OCI-LY7 (cell line): ENCODE measurements around the gene P3H1. TPM values are rescaled to one million over a fixed set of nuclear protein-coding genes. Genes with fewer than 3 reads are reported as not detected.
"Not testable (repeated sequence)": the region's sequence is repeated elsewhere in the genome, so short reads cannot be mapped to it uniquely, and the experiment has no call there.

Experiments
- BruUV-seq: library from RNA; stranded (reverse); fragments of 400-500 nt; replicated peaks from 2 replicates; lab custom pipeline; 2021; lab: Mats Ljungman, UMichigan
- CTCF ChIA-PET: fragments of 300-600 bp; sonication (Branson Sonifier 250); formaldehyde crosslinking; loops from one replicate; lab custom pipeline; 2022; ENCODE audit warnings: antibody characterized with exemption; ENCODE audit not compliant: unreplicated experiment; lab: Charles Lee
- POLR2A ChIA-PET: fragments of 300-600 bp; sonication (Branson Sonifier 250); formaldehyde crosslinking; loops from one replicate; lab custom pipeline; 2022; ENCODE audit warnings: antibody characterized with exemption; lab: Charles Lee
- DNase-seq: peaks from one replicate; pipeline ENCODE4 v3.0.0-alpha.2; 2015; ENCODE audit warnings: low spot score
- H2AFZ ChIP-seq: fragments of 200-600 bp; sonication (generic), shearing (Covaris generic); 2 replicates; pipeline ENCODE4 v1.6.1; 2014; ENCODE audit warnings: mild to moderate bottlenecking, antibody characterized with exemption, low read length, moderate library complexity
- H3K27ac ChIP-seq: fragments of 200-600 bp; sonication (generic); 2 replicates; pipeline ENCODE4 v1.5.1; 2014; ENCODE audit warnings: mixed run types, low read depth, mild to moderate bottlenecking, moderate library complexity, low read length, inconsistent platforms; ENCODE audit not compliant: poor library complexity, severe bottlenecking
- H3K36me3 ChIP-seq: fragments of 200-600 bp; sonication (generic); 2 replicates; pipeline ENCODE4 v1.6.1; 2014; ENCODE audit warnings: mild to moderate bottlenecking, antibody characterized with exemption, low read length, moderate library complexity, mixed read lengths; ENCODE audit not compliant: insufficient read depth
- H3K4me1 ChIP-seq: fragments of 200-600 bp; sonication (generic); 2 replicates; pipeline ENCODE4 v1.5.1; 2014; ENCODE audit warnings: mild to moderate bottlenecking, low read length; ENCODE audit not compliant: insufficient read depth, poor library complexity, severe bottlenecking
- H3K4me2 ChIP-seq: fragments of 200-600 bp; sonication (generic); 2 replicates; pipeline ENCODE4 v1.6.1; 2014; ENCODE audit warnings: mild to moderate bottlenecking, low read length
- H3K4me3 ChIP-seq: fragments of 200-600 bp; sonication (generic); 2 replicates; pipeline ENCODE4 v1.5.1; 2014; ENCODE audit warnings: mild to moderate bottlenecking, low read depth, low read length; ENCODE audit not compliant: poor library complexity, severe bottlenecking
- H3K79me2 ChIP-seq: fragments of 200-600 bp; sonication (generic); 2 replicates; pipeline ENCODE4 v1.6.1; 2016; ENCODE audit warnings: low read depth, mild to moderate bottlenecking, low read length, moderate library complexity, mixed read lengths; ENCODE audit not compliant: insufficient read depth
- H3K9me2 ChIP-seq: fragments of 200-600 bp; sonication (generic); 2 replicates; pipeline ENCODE4 v1.6.1; 2016; ENCODE audit warnings: mild to moderate bottlenecking, low read length, mixed read lengths; ENCODE audit not compliant: insufficient read depth
- H3K9me3 ChIP-seq: fragments of 200-600 bp; sonication (generic); 2 replicates; pipeline ENCODE4 v1.6.1; 2014; ENCODE audit warnings: mild to moderate bottlenecking, mixed run types, low read length, mixed read lengths
- H4K20me1 ChIP-seq: fragments of 200-600 bp; sonication (generic); 2 replicates; pipeline ENCODE4 v1.6.1; 2014; ENCODE audit warnings: mild to moderate bottlenecking, antibody characterized with exemption, low read length, moderate library complexity, mixed read lengths; ENCODE audit not compliant: insufficient read depth
- EZH2phosphoT487 ChIP-seq: fragments of 200-600 bp; sonication (generic); IDR thresholded peaks from 2 replicates; pipeline ENCODE4 v1.6.1; 2018; ENCODE audit warnings: low read depth, borderline replicate concordance, mild to moderate bottlenecking, mixed run types, antibody characterized with exemption, low read length, moderate library complexity, mixed read lengths
- intact Hi-C: fragments of 100-400 bp; cut with micrococcal nuclease; formaldehyde crosslinking; loops from one replicate; pipeline ENCODE4 v1.10.0; 2022; ENCODE audit not compliant: unreplicated experiment
- total RNA-seq, 2 experiments: library from RNA; depleted of rRNA in 1 of 2; stranded (reverse); fragments of >200 nt in 1 of 2; shearing (Covaris generic) in 1 of 2; gene quantifications; 2 replicates each; pipeline ENCODE4 v1.2.3, GENCODE V29; 2014 to 2022
- TF ChIP-seq, protein P1 (sequence below): fragments of 200-600 bp; sonication (generic); conservative IDR thresholded peaks from 2 replicates; pipeline ENCODE4 v1.5.1; 2014; ENCODE audit warnings: mild to moderate bottlenecking, antibody characterized with exemption, low read length, moderate library complexity, mixed read lengths

Gene P3H1
- total RNA-seq, 2 experiments from 2014 or later, result 39.0 to 45.7 TPM

DNA sequence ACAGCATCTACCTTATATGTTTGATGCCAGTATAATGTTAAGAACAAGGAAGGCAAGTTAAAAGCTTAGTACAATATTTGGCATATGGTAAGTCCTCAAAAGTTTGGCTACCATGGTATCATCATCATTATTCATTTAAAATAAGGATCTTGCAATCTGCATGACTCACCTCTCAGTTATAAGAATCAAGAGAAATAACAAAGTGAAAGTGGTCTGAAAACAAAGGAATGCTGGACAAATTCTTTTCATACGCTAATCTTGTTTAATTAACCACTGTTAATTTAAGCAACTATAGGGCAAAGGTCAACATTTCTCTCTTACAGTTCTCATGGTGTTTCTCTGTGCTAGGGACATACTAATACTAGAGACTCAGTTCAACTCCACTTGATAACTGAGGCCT is 13.8 kb downstream of the P3H1 start:
- no peak overlapping the region for H3K4me2 ChIP-seq
- POLR2A ChIA-PET, result interaction anchor here (0.9 kb wide), 1 partner anchor 14 kb away, joined by 3 read pairs; the partner anchor contains the start of genes C1orf50 and P3H1
- TF ChIP-seq, protein P1, sequence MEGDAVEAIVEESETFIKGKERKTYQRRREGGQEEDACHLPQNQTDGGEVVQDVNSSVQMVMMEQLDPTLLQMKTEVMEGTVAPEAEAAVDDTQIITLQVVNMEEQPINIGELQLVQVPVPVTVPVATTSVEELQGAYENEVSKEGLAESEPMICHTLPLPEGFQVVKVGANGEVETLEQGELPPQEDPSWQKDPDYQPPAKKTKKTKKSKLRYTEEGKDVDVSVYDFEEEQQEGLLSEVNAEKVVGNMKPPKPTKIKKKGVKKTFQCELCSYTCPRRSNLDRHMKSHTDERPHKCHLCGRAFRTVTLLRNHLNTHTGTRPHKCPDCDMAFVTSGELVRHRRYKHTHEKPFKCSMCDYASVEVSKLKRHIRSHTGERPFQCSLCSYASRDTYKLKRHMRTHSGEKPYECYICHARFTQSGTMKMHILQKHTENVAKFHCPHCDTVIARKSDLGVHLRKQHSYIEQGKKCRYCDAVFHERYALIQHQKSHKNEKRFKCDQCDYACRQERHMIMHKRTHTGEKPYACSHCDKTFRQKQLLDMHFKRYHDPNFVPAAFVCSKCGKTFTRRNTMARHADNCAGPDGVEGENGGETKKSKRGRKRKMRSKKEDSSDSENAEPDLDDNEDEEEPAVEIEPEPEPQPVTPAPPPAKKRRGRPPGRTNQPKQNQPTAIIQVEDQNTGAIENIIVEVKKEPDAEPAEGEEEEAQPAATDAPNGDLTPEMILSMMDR, result no peak
- TF ChIP-seq EZH2phosphoT487, result no peak
- H2AFZ ChIP-seq, result no peak overlapping the region
- no TSS peak for BruUV-seq
- H3K79me2 ChIP-seq, result no peaks in the 10 kb centered on the region
- DNase-seq, result no peak
- H3K9me2 ChIP-seq, result no peaks in the 10 kb centered on the region
- no peaks in the 10 kb centered on the region for H3K9me3 ChIP-seq
- no peaks in the 10 kb centered on the region for H3K4me1 ChIP-seq
- no peak overlapping the region for H3K4me3 ChIP-seq
- H4K20me1 ChIP-seq, result no peaks in the 10 kb centered on the region
- no peak overlapping the region for H3K27ac ChIP-seq
- H3K36me3 ChIP-seq, result peaks cover 77% of the 10 kb centered on the region
- CTCF ChIA-PET, result no interaction called here
- intact Hi-C loops, result no loop called here

DNA sequence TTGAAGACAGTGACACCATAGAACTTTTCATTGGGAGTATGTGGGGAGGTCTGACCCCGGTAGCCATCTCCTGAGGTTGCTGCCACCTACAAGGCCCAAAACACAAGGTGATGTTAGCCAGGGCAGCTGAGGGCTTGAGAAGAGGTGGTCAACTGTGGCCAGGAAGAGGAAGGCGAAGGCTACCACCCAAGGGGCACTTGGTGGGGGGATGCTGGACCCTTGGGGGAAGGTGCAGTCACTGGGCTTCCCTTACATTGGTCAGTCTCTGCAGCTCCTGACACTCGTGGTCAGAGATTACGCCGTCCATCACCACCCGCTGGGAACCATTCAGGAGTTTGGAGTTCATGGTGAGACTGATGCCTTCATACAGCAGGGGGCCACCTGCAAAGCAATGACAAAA is 14.5 kb downstream of the P3H1 start:
- Histone ChIP-seq H3K9me3 (no peaks in the 10 kb centered on the region), H3K4me2 (no peak overlapping the region), H3K4me1 (no peaks in the 10 kb centered on the region), H3K36me3 (peaks cover 72% of the 10 kb centered on the region), H3K4me3 (no peak overlapping the region), H3K9me2 (no peaks in the 10 kb centered on the region), H3K79me2 (no peaks in the 10 kb centered on the region), H2AFZ (no peak overlapping the region), H3K27ac (no peak overlapping the region), H4K20me1 (no peaks in the 10 kb centered on the region)
- CTCF ChIA-PET, result interaction anchor here (0.5 kb wide), 1 partner anchor 424 kb away, joined by 3 read pairs; no protein-coding TSS in a partner anchor
- POLR2A ChIA-PET, result interaction anchor here (0.6 kb wide), 1 partner anchor 83 kb away, joined by 3 read pairs; no protein-coding TSS in a partner anchor
- TF ChIP-seq EZH2phosphoT487, result no peak
- TF ChIP-seq, protein P1, result no peak
- no peak for DNase-seq
- intact Hi-C loops, result no loop called here
- BruUV-seq, result no TSS peak

- H3K79me2 ChIP-seq, H4K20me1 ChIP-seq, H2AFZ ChIP-seq, H3K27ac ChIP-seq, intact Hi-C loops, H3K4me1 ChIP-seq, POLR2A ChIA-PET, DNase-seq, CTCF ChIA-PET, H3K4me2 ChIP-seq, H3K9me2 ChIP-seq, H3K9me3 ChIP-seq, BruUV-seq, H3K4me3 ChIP-seq: not testable (repeated sequence)
- H3K36me3 ChIP-seq, result peaks cover 66% of the 10 kb centered on the region
Measured at GRCh38 chr1:42751511-42752070, 15.2 kb downstream of the P3H1 start.
